GM12873 (cell line): ENCODE measurements around the gene OR11A1.

Source experiments
- CTCF ChIP-seq: IDR thresholded peaks from 2 replicates; pipeline ENCODE4 v1.5.1; 2012; ENCODE audit warnings: low read depth, mild to moderate bottlenecking, moderate library complexity, low read length, control low read depth; ENCODE audit not compliant: insufficient read depth; ENCODE audit errors: missing control alignments

Gene OR11A1

GRCh38 chr6:29465279-29465678, 8.4 kb upstream of the OR11A1 start:
- no peak for TF ChIP-seq CTCF

- no peak for TF ChIP-seq CTCF
These were observed 5.2 kb upstream of the OR11A1 start for GRCh38 chr6:29462022-29462421.

GRCh38 chr6:29461021-29461814, 4.3 kb upstream of the OR11A1 start:
- TF ChIP-seq CTCF: no peak

GRCh38 chr6:29451471-29452193, 5.2 kb downstream of the OR11A1 start:
- no peak for TF ChIP-seq CTCF

- no peak for TF ChIP-seq CTCF
These were observed 9.2 kb downstream of the OR11A1 start for GRCh38 chr6:29447670-29448069.

- TF ChIP-seq CTCF: no peak
These were observed 14.2 kb downstream of the OR11A1 start for GRCh38 chr6:29442719-29443118.

GRCh38 chr6:29439006-29439405, 17.9 kb downstream of the OR11A1 start, which contains the start of gene OR10C1:
Gene OR10C1, plus strand, starts transcription at chr6:29439306. Its CDS starts 710 bp downstream, at chr6:29440016.
- no peak for TF ChIP-seq CTCF
